OCI-LY3 (cell line): ENCODE measurements around the gene PRDM16.

Experiments
- CTCF ChIP-seq: fragments of 200-600, 300-600 bp; sonication (generic); IDR thresholded peaks from 2 replicates; pipeline ENCODE4 v1.5.1; 2014; ENCODE audit warnings: antibody characterized with exemption, low read length, low read depth
- EZH2phosphoT487 ChIP-seq: fragments of 200-600 bp; shearing (Covaris generic); IDR thresholded peaks from 2 replicates; pipeline ENCODE4 v1.6.1; 2018; ENCODE audit warnings: antibody characterized with exemption, mixed run types, low read depth

- TF ChIP-seq CTCF, result no peak
- no peak for TF ChIP-seq EZH2phosphoT487
Measured at GRCh38 chr1:3318329-3318728, 249.3 kb downstream of the PRDM16 start.
